ENCODE results near the gene GPR153. TPM values are rescaled to one million over a fixed set of nuclear protein-coding genes. Genes with fewer than 3 reads are reported as not detected.

The GPR153 gene
- total RNA-seq, 6 experiments from 2014 or later: 1.5 to 34.6 (median 6.6) TPM

- H3K9me3 ChIP-seq: no peaks in the 10 kb centered on the region
- no peak for ATAC-seq
- no peak for DNase-seq
- no peak overlapping the region for H3K27ac ChIP-seq
- H3K36me3 ChIP-seq: no peaks in the 10 kb centered on the region
- WGBS (ENCODE audit: insufficient coverage, low coverage, low lambda C conversion rate, missing lambda C conversion rate): 30% methylated on average over 2 of the region's 13 CpGs
- H3K4me1 ChIP-seq: peaks cover 0 to 12% (median 5%) of the 10 kb centered on the region in 4 donors
- TF ChIP-seq POLR2A (IDR thresholded peaks at IDR 0.05): no peak
- no peak for TF ChIP-seq CTCF (IDR thresholded peaks at IDR 0.05)
- intact Hi-C loops (cut with DNase I): no loop called here
- H3K27me3 ChIP-seq: no peaks in the 10 kb centered on the region
- H3K4me3 ChIP-seq: no peak overlapping the region
Measured at GRCh38 chr1:6256645-6257044, 4.3 kb downstream of the GPR153 start.

GRCh38 chr1:6254691-6255090, 6.2 kb downstream of the GPR153 start:
- Histone ChIP-seq H3K9me3 (no peaks in the 10 kb centered on the region), H3K27ac (no peak overlapping the region), H3K4me1 (peaks cover 0 to 11% (median 5%) of the 10 kb centered on the region in 4 donors), H3K4me3 (no peak overlapping the region), H3K36me3 (no peaks in the 10 kb centered on the region), H3K27me3 (no peaks in the 10 kb centered on the region)
- ATAC-seq: no peak
- no peak for TF ChIP-seq POLR2A (IDR thresholded peaks at IDR 0.05)
- no peak for TF ChIP-seq CTCF (IDR thresholded peaks at IDR 0.05)
- intact Hi-C loops (cut with DNase I): loop anchor here in 1 of 2 donors (5.0 kb wide), 1 partner anchor 93 kb away; no protein-coding TSS in a partner anchor
- DNase-seq: no peak
- WGBS (ENCODE audit: insufficient coverage, low coverage, low lambda C conversion rate, missing lambda C conversion rate): 100% methylated on average over 3 of the region's 16 CpGs

- no peak for TF ChIP-seq CTCF (IDR thresholded peaks at IDR 0.05)
- Histone ChIP-seq H3K4me3 (no peak overlapping the region), H3K36me3 (no peaks in the 10 kb centered on the region), H3K9me3 (no peaks in the 10 kb centered on the region), H3K27ac (no peak overlapping the region), H3K4me1 (peaks cover 0 to 3% (median 0%) of the 10 kb centered on the region in 4 donors), H3K27me3 (no peaks in the 10 kb centered on the region)
- ATAC-seq: no peak
- DNase-seq: no peak
- WGBS (ENCODE audit: insufficient coverage, low coverage, low lambda C conversion rate, missing lambda C conversion rate): 90% methylated on average over 5 of the region's 9 CpGs
- intact Hi-C loops (cut with DNase I): loop anchor here in 1 of 2 donors (5.0 kb wide), 1 partner anchor 94 kb away; no protein-coding TSS in a partner anchor
Measured at GRCh38 chr1:6253380-6253779, 7.5 kb downstream of the GPR153 start.

- ATAC-seq: no peak
Measured at GRCh38 chr1:6252374-6252710, 8.6 kb downstream of the GPR153 start.

More at GRCh38 chr1:6252374-6252710, 8.6 kb downstream of the GPR153 start:
- DNase-seq: no peak
- H3K9me3 ChIP-seq: no peaks in the 10 kb centered on the region
- peaks cover 0 to 3% (median 0%) of the 10 kb centered on the region in 4 donors for H3K4me1 ChIP-seq
- no peak overlapping the region for H3K27ac ChIP-seq
- TF ChIP-seq POLR2A (IDR thresholded peaks at IDR 0.05) (no peak), CTCF (IDR thresholded peaks at IDR 0.05) (no peak)
- intact Hi-C loops (cut with DNase I): loop anchor here in 1 of 2 donors (5.0 kb wide), 1 partner anchor 95 kb away; no protein-coding TSS in a partner anchor
- no CpG with 5 or more reads among the region's 4 CpGs for WGBS (ENCODE audit: insufficient coverage, low coverage, low lambda C conversion rate, missing lambda C conversion rate)
- H3K4me3 ChIP-seq: no peak overlapping the region
- H3K27me3 ChIP-seq: no peaks in the 10 kb centered on the region
- H3K36me3 ChIP-seq: no peaks in the 10 kb centered on the region
